NCI-H2196 (cell line): ENCODE measurements around the gene FAM187B.
"Not testable (repeated sequence)": the region's sequence is repeated elsewhere in the genome, so short reads cannot be mapped to it uniquely, and the experiment has no call there.

ENCODE experiments used
- DNase-seq: peaks from one replicate; lab custom pipeline; 2025; ENCODE audit not compliant: unreplicated experiment; lab: John Stamatoyannopoulos, UW

FAM187B gene

DNA sequence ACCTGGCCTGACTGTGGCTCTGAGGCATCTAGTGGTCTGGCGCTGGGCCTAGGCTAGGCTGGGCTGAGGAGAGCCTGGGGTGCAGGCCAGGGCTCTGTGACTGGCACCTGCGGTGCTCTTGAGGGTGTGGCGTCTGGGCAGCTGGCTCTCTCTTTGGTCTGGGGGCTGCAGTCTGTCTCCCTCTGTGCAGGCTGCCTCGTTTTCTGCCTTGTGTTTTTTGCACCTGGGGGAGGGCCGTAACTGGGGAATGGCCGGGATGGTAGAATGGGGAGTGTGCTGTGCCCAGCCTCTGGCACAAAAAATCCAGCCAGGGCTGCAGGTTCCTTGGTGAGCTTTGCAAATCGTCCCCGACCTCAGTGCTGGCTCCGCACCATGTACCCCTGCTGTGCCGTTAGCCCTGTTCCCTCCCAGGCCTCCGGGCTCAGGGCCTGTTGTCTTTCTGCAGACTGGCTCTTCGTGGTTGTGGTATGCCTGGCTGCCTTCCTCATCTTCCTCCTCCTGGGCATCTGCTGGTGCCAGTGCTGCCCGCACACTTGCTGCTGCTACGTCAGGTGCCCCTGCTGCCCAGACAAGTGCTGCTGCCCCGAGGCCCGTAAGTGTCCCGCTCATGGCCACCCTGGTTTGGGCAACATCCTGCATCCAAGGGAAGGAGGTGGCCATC is 33.7 kb upstream of the FAM187B start:
- no peak for DNase-seq

DNA sequence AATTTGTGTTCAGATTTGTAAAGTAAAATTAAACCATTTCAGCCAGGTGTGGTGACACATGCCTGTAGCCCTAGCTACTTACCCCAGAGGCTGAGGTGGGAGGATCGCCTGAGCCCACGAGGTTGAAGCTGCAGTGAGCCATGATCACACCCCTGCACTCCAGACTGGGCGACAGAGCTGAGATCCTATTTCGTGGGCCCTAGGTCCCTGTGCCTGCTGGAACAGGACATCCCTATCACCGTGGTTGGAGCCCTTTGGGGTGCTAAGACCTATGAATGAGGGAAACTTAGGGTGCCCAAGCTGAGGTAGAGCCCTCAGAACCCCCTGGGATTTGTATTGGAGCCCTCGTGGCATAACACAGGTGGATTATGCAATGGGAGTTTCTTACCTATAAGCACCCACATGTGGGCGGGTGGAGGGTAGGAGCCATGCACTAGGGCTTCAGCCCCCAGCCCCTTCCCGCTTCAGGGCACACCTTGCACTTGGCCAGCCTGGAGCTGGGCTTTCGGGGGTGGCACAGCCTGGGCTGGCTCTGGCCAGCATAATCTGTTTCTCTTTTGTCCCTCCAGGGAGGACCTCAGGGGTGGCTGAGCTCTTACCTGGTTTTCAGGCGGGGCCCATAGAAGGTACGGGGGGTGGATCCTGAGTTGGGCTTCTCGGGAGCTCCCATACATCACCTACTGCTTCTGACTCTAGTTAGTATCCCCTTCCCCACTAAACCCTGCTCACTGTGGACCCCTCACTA is 33.0 kb upstream of the FAM187B start:
- DNase-seq, result no peak

DNA sequence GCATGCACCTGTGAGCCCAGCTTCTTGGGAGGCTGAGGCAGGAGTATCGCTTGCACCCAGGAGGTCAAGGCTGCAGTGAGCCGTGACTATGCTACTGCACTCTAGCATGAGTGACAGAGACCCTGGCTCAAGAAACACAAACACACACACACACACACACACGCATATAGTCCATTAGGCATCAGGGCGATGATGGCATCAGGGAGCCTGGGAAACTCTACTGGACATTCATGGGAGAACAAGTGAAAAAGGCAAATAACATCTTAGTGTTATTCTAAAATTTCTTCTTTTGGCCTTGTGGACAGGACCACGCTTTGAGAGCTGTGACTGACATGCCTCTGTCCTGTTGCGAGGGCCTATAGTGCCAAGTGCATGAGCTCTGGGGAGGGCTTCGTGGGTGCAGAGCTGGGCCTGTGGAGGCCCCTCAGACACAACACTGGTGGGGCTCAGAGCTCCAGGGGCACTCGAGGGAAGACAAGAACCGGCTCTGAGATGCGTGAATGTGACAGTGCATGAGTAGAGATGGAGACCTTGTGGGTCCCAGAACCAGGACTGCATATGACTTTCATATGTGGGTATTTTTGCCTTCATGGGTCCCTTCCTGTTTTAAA is 32.3 kb upstream of the FAM187B start:
- no peak for DNase-seq

DNA sequence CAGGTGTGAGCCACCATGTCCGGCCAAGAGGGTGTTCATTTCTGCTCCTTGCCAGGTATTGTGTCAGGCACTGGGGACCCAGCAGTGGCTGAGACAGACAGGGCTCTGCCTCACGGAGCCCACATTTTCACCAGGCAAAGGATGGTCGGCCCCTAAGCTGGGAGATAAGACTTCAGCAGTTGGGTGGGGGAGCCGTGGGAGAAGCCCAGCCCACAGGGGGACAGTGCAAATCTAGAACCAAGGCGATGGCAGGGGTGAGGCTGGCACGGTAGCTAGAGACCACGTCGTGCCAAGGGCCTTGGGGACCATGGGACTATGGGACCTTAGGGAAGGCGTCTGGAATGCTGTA is 28.5 kb upstream of the FAM187B start:
- no peak for DNase-seq

DNA sequence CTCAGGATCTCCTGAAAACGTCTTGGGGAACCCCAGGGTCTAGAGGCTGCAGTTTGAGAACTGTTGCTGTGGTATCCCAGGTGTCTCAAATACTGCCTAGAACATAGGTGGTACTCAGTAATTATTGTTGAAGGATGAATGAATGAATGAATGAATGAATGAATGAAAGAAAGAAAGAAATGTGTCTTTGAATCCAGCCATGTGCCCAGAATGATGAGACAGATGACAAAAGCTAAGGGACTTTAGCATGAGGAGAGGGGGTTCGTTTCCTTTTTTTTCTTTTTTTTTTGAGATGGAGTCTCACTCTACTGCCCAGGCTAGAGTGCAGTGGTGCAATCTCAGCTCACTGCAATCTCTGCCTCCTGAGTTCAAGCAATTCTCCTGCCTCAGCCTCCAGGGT is 28.0 kb upstream of the FAM187B start:
- no peak for DNase-seq

DNA sequence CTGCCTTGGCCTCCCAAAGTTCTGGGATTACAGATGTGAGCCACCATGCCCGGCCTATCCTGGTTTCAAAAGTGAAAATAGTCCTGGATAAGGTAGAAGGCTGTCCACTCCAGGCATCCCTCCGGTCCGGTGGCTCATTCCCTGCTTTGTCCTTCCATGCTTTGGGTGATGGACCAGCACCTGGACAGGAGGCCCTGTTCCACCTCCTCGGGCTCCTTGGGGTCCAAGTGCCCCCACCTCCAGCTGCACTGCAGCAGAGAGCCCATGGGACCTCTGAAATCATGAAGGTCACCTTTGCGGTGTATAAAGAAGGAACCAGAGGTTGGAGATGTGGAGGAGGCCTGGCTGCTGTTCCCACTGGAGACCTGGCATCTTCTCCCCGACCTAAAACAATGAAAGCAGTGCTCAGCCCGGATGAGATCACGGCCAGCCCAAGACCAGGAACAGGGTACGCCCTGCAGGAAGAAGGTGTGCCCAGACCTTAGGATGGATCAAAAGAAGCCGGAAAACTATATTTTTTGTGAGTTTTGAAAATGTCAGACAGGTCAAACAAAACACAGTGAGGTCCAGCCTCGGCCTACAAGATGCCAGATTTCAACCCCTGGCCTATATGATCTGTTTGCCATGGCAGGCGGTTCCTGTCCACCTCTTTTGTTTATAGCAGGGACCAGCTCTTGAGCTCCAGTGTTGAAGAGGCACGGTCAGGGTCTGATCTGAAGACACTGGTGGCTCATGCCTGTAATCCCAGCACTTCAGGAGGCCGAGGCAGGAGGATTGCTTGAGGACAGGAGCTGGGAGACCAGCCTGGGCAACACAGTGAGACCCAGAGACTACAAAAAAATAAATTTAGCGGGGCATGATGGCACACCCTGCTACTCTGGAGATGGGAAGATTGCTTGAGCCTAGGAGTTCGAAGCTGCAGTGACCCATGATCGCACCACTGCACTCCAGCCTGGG is 26.1 kb upstream of the FAM187B start:
- DNase-seq, result no peak

DNA sequence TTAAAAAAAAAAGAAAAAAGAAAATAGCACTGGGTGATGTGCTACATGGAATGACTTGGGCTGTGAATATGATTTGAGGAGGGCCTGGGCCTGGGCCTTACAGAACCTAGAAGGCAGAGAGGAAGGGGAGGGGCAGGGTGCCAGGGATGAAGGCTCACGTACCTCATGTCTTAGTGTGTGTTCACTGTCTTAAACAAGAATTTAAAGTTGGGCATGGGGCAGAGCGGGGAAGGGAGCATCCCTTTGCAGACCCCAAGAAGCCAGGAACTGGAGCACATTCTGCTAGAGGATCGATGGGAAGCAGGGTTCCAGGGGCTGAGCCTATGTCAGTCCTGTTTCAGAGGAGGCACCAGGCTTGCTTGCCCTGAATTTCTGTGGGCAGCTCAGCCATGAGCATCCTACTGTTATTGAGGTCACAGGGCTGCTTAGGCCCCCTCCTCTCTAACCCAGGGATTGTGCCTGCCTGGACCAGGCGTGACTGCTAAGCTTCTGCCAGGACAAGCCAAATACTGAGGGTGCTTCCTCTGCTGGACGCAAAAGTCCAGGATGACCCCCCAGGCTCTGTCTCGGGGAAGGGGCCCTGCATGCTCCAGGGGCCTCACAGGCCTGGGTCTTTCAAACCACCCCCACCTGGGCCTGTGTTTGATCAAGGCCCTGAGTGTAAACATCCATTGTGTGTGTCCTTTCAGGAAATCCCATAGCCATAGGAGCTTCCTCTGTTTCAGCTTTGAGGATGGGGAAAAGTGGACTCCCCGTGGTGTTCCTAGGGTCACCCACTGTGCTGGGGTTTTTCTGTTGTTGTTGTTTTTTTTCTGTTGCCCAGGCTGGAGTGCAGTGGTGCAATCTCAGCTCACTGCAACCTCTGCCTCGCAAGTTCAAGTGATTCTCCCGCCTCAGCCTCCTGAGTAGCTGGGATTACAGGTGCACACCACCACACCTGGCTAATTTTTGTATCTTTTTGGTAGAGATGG is 25.1 kb upstream of the FAM187B start:
- no peak for DNase-seq

DNA sequence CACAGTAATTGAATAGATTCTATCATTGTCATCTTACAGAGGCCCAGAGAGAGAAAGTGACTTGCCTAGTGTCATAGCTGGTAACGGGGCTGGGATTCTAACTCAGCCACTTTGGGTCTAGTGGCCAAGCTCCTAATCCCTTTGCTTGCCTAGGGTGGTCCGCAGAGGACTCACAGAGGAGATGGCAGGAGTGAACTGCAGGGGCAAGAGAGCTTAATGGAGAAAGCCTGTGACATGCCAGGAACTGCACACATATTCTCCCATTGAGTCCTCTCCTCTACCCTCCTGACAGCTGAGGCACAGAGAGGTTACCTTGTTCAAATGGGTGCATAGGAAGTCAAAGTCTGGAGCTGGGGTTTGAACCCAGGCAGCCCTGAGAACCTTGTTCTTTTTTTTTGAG is 22.9 kb upstream of the FAM187B start:
- DNase-seq, result no peak

DNA sequence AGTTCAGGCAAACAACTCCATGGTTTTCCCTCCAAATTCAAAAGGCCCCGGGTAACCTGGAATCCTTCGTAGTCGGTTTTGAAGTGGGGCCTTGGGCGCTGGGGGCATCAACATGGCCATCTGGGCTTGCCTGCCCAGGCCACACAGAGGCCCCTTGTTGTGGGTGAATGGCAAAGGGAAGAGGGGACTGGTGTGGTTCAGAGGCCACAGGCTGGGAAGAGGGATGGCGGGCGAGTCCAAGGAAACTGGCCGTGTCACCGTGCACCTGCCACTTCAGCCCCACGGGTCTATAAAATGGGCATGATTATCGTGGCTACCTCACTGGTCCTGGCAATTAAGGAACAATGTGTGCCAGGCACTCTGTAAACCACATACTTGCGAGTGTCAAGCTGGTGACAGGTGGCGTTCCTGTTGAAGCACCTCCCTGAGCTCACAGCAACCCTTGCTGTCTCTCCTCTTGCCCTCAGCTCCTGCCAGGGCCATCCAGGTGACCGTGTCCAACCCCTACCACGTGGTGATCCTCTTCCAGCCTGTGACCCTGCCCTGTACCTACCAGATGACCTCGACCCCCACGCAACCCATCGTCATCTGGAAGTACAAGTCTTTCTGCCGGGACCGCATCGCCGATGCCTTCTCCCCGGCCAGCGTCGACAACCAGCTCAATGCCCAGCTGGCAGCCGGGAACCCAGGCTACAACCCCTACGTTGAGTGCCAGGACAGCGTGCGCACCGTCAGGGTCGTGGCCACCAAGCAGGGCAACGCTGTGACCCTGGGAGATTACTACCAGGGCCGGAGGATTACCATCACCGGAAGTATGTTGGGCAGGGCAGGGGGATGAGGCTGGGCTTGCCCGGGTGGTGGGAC is 21.5 kb upstream of the FAM187B start:
- no peak for DNase-seq

DNA sequence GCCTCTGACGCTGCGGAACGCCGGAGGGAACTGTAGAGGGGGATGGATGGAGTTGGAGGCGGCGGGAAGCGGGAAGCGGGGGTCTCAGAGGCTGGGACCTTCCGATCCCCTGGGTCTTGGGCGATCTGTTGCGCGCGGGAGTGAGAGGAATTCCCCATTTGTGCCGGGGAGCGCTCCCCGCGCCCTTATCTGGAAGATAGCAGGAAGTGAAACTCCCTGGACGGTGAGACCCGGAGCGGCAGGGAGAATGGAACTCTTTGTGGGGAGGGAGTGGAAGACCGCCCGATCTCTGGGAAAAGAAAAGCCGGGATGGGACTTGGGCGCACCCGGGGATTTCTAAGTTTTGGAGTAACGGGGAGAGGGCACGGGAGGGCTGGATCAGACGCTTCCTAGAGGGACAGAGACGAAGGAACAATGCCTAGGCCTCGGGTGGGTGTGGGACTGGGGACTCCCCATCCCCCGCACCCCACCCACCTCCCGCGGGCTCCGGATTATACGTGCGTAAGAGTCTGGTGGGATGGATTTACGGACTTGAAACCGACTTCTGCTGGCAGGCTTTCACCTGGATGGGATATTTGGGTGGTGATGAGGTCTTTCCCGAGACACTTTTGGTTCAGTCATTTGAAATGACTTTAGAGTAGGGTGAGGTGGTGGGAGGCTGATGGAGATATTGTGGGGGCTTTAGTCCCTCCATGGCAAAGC is 20.8 kb upstream of the FAM187B start:
- DNase-seq, result no peak

DNA sequence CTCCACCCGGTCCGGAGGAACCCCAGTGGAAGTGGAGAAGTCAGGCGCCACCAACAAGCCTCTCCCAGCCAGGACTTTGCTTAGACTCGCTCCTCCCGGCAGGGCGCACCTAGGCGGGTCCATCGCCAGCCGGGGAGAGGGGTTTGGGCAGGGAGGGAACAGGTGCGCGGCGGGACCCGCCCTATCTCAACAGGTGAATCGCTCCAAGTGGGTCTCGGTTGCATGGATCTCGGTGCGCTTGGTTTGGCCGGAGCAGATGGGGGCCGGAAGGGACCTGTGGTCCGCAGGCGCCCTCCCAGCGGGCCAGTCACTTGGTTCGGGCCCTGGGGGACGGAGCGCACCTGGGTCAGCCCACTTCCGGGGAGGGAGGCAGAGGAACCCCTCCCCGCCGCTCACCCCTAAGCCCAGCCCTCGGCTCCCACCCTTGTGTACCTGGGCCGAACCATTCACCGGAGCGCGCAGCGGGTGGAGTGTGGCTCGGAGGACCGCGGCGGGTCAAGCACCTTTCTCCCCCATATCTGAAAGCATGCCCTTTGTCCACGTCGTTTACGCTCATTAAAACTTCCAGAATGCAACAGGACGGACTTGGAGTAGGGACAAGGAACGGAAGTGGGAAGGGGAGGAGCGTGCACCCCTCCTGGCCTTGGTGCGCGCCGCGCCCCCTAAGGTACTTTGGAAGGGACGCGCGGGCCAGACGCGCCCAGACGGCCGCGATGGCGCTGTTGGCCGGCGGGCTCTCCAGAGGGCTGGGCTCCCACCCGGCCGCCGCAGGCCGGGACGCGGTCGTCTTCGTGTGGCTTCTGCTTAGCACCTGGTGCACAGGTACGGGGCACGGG is 20.0 kb upstream of the FAM187B start, which contains the start of gene LSR:
TSS of gene LSR (plus strand) at position 693 of the 836 bp plus-strand sequence. CDS start at position 714, 21 bp downstream.
- DNase-seq, result peak; percentile 94

DNA sequence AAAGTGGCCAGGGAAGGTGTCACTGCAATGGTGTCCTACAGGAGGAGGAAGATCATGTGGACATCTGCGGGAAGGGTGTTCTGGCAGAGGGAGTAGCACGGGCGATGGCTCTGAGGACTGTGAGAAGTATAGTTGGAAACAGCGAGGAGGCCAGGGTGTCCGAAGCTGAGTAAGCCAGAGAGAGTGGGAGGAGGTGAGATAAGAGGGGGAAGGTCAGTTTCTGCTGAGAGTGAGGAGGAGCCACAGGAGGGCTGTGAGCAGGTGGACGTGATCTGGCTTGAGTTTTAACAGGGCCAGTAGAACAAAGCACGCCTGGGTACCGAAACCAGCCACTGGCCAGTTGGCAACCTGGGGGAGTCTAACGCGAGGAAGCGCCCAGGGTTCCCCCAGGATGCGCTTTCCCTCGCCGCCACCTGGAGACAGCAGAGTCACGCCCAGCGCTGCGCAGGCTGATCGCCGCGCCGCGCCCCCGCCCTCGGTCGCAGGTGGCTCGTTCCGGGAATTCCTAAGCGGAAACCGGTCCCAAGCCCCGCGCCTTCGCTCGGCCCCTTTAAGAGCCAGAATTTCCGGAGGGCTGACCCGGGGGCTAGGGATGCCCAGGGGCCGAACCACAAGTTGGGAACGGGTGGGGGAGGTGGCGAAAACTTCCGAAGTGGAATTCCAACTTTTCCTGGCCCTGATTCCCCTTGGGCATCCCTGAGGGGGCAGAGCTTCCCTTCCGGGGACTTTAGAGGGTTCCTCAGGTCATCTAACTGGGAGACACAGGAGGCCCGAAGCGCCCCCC is 19.2 kb upstream of the FAM187B start:
- peak; percentile 93 for DNase-seq

DNA sequence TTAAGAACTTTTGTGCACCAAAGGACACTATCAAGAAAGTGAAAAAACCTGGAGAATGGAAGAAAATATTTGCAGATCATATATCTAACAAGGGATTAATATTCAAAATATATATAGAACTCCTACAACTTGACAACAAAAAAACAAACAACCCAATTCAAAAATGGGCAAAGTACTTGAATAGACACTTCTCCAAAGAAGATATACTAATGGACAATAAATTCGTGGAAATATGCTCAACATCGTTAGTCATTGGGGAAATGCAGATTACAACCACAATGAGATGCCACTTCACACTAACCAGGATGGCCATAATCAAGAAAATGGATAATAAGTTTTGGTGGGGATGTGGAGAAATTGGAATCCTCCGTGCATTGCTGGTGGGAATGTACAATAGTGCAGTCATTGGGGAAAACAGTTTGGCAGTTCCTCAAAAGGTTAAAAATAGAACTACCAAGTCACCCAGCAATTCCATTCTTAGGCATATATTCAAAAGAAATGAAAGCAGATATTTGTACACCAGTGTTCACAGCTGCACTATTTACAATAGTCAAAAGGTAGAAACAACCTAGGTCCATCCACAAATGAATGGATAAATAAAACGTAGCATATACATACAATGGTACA is 18.0 kb upstream of the FAM187B start:
- DNase-seq, result no peak

DNA sequence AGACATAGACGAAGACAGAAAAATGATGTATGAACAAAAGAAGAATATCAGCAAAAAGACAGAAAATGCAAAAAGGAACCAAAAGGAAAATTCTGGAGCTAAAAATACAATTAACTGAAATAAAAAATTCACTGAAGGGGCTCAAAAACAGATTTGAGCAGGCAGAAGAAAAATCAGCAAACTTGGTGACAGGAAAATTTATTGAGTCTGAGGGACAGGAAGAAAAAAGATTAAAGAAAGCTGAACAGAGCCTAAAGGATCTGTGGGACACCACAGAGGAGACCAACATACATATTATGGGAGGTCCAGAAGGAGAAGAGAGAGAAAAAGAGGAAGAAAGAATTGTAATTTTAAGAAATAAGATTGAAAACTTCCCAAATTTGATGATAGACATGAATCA is 12.9 kb upstream of the FAM187B start:
- no peak for DNase-seq

DNA sequence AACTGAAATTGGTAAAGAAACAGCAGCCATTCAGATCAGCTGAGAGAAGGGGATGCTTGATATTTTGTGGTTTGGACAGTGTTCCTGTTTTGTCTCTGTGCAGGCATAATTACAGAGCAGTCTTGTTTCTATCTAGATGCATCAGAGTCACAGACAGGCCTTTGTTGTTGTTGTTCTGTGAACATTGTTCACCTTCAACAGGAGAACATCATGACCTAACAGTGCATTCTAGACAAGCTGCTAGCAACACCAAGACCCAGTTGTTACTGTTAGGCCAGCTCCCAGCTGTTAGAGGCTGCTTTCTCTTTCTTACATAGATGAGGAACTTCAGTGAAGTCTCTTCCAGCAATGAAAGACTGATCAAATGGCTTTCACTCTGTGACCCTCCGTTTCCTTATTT is 11.8 kb upstream of the FAM187B start:
- no peak for DNase-seq

DNA sequence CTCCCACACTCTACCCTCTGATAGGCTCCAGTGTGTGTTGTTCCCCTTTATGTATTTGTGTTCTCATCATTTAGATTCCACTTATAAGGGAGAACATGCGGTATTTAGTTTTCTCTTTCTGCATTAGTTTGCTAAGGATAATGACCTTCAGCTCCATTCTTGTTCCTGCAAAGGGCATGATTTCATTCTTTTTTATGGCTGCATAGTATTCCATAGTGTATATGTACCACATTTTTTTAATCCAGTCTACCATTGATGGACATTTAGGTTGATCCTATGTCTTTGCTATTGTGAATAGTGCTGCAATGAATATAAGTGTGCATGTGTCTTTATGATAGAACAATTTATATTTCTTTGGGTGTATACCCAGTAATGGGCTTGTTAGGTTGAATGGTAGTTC is 11.1 kb upstream of the FAM187B start:
- not testable (repeated sequence) for DNase-seq
